HG03575 (cell line): Measurements from ENCODE around the gene ARL16.

ENCODE experiments used
- ATAC-seq: cut with Tn5 transposase; IDR thresholded peaks from one replicate; pipeline ENCODE4 v1.9.1; 2021; ENCODE audit not compliant: unreplicated experiment, insufficient number of reproducible peaks, low FRiP score; ENCODE audit errors: extremely low read depth

Gene ARL16

GRCh38 chr17:81652906-81653771 lies 30.5 kb downstream of the ARL16 start:
- ATAC-seq = no peak

GRCh38 chr17:81651692-81652091 lies 31.9 kb downstream of the ARL16 start:
- ATAC-seq = no peak

- no peak for ATAC-seq
Observed at GRCh38 chr17:81650951-81651350, 32.6 kb downstream of the ARL16 start.

- ATAC-seq = no peak
Observed at GRCh38 chr17:81648707-81649085, 34.9 kb downstream of the ARL16 start.

- ATAC-seq = no peak
Observed at GRCh38 chr17:81648013-81648706, 35.4 kb downstream of the ARL16 start.

GRCh38 chr17:81647640-81648012 lies 36.0 kb downstream of the ARL16 start:
- ATAC-seq = no peak

- no peak for ATAC-seq
Observed at GRCh38 chr17:81646869-81647600, 36.6 kb downstream of the ARL16 start.

GRCh38 chr17:81644976-81645952 lies 38.3 kb downstream of the ARL16 start:
- no peak for ATAC-seq

GRCh38 chr17:81644496-81644895 lies 39.1 kb downstream of the ARL16 start:
- ATAC-seq = no peak

- ATAC-seq = no peak
Observed at GRCh38 chr17:81641825-81642489, 41.6 kb downstream of the ARL16 start.

- ATAC-seq = no peak
Observed at GRCh38 chr17:81640011-81640410, 43.6 kb downstream of the ARL16 start.

GRCh38 chr17:81638683-81639082 lies 44.9 kb downstream of the ARL16 start:
- ATAC-seq = no peak

- ATAC-seq = no peak
Observed at GRCh38 chr17:81636505-81637288, 46.9 kb downstream of the ARL16 start, which contains the start of the genes NPLOC4 and TSPAN10. Gene NPLOC4 (minus strand): TSS chr17:81637112. CDS start chr17:81636930, 182 bp downstream. Gene TSPAN10 (plus strand): TSS chr17:81637196. CDS start chr17:81642413, 5,217 bp downstream.

GRCh38 chr17:81635973-81636504 lies 47.6 kb downstream of the ARL16 start:
- no peak for ATAC-seq

- ATAC-seq = no peak
Observed at GRCh38 chr17:81635431-81635830, 48.2 kb downstream of the ARL16 start.

- no peak for ATAC-seq
Observed at GRCh38 chr17:81631482-81631881, 52.1 kb downstream of the ARL16 start.
